Skeletal muscle satellite cell (primary cell): ENCODE data around the gene TSPAN4.

Source experiments
- H3K27me3 ChIP-seq: 2 replicates; pipeline ENCODE4 v1.7.0; 2013; ENCODE audit warnings: low read length; ENCODE audit not compliant: control insufficient read depth, insufficient read depth
- H3K36me3 ChIP-seq: 2 replicates; pipeline ENCODE4 v1.7.0; 2013; ENCODE audit warnings: mild to moderate bottlenecking, control low read depth, low read length; ENCODE audit not compliant: insufficient read depth
- H3K4me1 ChIP-seq: 2 replicates; pipeline ENCODE4 v1.7.0; 2013; ENCODE audit warnings: low read length; ENCODE audit not compliant: control insufficient read depth, insufficient read depth
- H3K4me2 ChIP-seq: 2 replicates; pipeline ENCODE4 v1.7.0; 2013; ENCODE audit warnings: mild to moderate bottlenecking, low read length
- H3K4me3 ChIP-seq: 2 replicates; pipeline ENCODE4 v1.7.0; 2013; ENCODE audit warnings: low read length
- H3K9ac ChIP-seq: 2 replicates; pipeline ENCODE4 v1.7.0; 2013; ENCODE audit warnings: mild to moderate bottlenecking, low read depth, low read length, moderate library complexity
- H3K9me3 ChIP-seq: replicated peaks from 2 replicates; pipeline ENCODE4 v1.7.0; 2013; ENCODE audit warnings: mild to moderate bottlenecking, control low read depth, low read length

The TSPAN4 gene

GRCh38 chr11:820655-821511, 21.8 kb upstream of the TSPAN4 start:
- Histone ChIP-seq H3K4me2 (peak overlapping the region; percentile 99), H3K9me3 (no peaks in the 10 kb centered on the region), H3K4me1 (peaks cover 41% of the 10 kb centered on the region), H3K27me3 (no peaks in the 10 kb centered on the region), H3K4me3 (peak overlapping the region; percentile 97), H3K9ac (peak overlapping the region; percentile 96), H3K36me3 (peaks cover 33% of the 10 kb centered on the region)

GRCh38 chr11:821512-822371, 20.9 kb upstream of the TSPAN4 start:
- Histone ChIP-seq H3K4me3 (peak overlapping the region; percentile 97), H3K4me2 (peak overlapping the region; percentile 99), H3K27me3 (no peaks in the 10 kb centered on the region), H3K9me3 (no peaks in the 10 kb centered on the region), H3K36me3 (peaks cover 33% of the 10 kb centered on the region), H3K4me1 (peaks cover 42% of the 10 kb centered on the region), H3K9ac (peak overlapping the region; percentile 96)

- Histone ChIP-seq H3K4me2 (no peak overlapping the region), H3K4me1 (peaks cover 49% of the 10 kb centered on the region), H3K9me3 (no peaks in the 10 kb centered on the region), H3K27me3 (peaks cover 2% of the 10 kb centered on the region), H3K36me3 (peaks cover 33% of the 10 kb centered on the region), H3K4me3 (no peak overlapping the region), H3K9ac (no peak overlapping the region)
Measured at GRCh38 chr11:823441-824291, 19.0 kb upstream of the TSPAN4 start.

- Histone ChIP-seq H3K9ac (no peak overlapping the region), H3K4me2 (no peak overlapping the region), H3K36me3 (peaks cover 33% of the 10 kb centered on the region), H3K27me3 (peaks cover 2% of the 10 kb centered on the region), H3K4me3 (no peak overlapping the region), H3K9me3 (no peaks in the 10 kb centered on the region), H3K4me1 (peaks cover 51% of the 10 kb centered on the region)
Measured at GRCh38 chr11:824292-824880, 18.3 kb upstream of the TSPAN4 start.

GRCh38 chr11:824942-825341, 17.7 kb upstream of the TSPAN4 start:
- peaks cover 56% of the 10 kb centered on the region for H3K4me1 ChIP-seq
- H3K4me3 ChIP-seq, result no peak overlapping the region
- peaks cover 33% of the 10 kb centered on the region for H3K36me3 ChIP-seq
- no peak overlapping the region for H3K9ac ChIP-seq
- no peak overlapping the region for H3K4me2 ChIP-seq
- peaks cover 2% of the 10 kb centered on the region for H3K27me3 ChIP-seq
- H3K9me3 ChIP-seq, result no peaks in the 10 kb centered on the region

GRCh38 chr11:825366-826226, 17.1 kb upstream of the TSPAN4 start:
- Histone ChIP-seq H3K27me3 (peaks cover 2% of the 10 kb centered on the region), H3K36me3 (peaks cover 33% of the 10 kb centered on the region), H3K4me3 (no peak overlapping the region), H3K9ac (no peak overlapping the region), H3K9me3 (no peaks in the 10 kb centered on the region), H3K4me1 (peaks cover 59% of the 10 kb centered on the region), H3K4me2 (no peak overlapping the region)

GRCh38 chr11:826227-826621, 16.4 kb upstream of the TSPAN4 start:
- H3K27me3 ChIP-seq, result peaks cover 2% of the 10 kb centered on the region
- peaks cover 33% of the 10 kb centered on the region for H3K36me3 ChIP-seq
- no peak overlapping the region for H3K9ac ChIP-seq
- H3K9me3 ChIP-seq, result no peaks in the 10 kb centered on the region
- H3K4me1 ChIP-seq, result peaks cover 59% of the 10 kb centered on the region
- no peak overlapping the region for H3K4me3 ChIP-seq
- H3K4me2 ChIP-seq, result no peak overlapping the region

GRCh38 chr11:826836-827145, 15.9 kb upstream of the TSPAN4 start:
- H3K4me1 ChIP-seq, result peaks cover 59% of the 10 kb centered on the region
- H3K36me3 ChIP-seq, result peaks cover 28% of the 10 kb centered on the region
- H3K9ac ChIP-seq, result no peak overlapping the region
- peaks cover 2% of the 10 kb centered on the region for H3K27me3 ChIP-seq
- H3K4me2 ChIP-seq, result peak overlapping the region; percentile 58
- H3K4me3 ChIP-seq, result no peak overlapping the region
- H3K9me3 ChIP-seq, result no peaks in the 10 kb centered on the region

- Histone ChIP-seq H3K4me1 (peaks cover 59% of the 10 kb centered on the region), H3K9me3 (no peaks in the 10 kb centered on the region), H3K27me3 (peaks cover 2% of the 10 kb centered on the region), H3K4me2 (peak overlapping the region; percentile 58), H3K9ac (no peak overlapping the region), H3K4me3 (peak overlapping the region; percentile 30), H3K36me3 (peaks cover 23% of the 10 kb centered on the region)
Measured at GRCh38 chr11:827146-827896, 15.3 kb upstream of the TSPAN4 start.

- peaks cover 21% of the 10 kb centered on the region for H3K36me3 ChIP-seq
- H3K9ac ChIP-seq, result no peak within 1 kb of the TSS
- no peaks in the 10 kb centered on the region for H3K9me3 ChIP-seq
- H3K4me3 ChIP-seq, result peak within 1 kb of the TSS; percentile 30
- peaks cover 59% of the 10 kb centered on the region for H3K4me1 ChIP-seq
- peaks cover 2% of the 10 kb centered on the region for H3K27me3 ChIP-seq
- peak within 1 kb of the TSS; percentile 58 for H3K4me2 ChIP-seq
Measured at GRCh38 chr11:827897-828192, 14.8 kb upstream of the TSPAN4 start, which contains the start of gene CRACR2B. TSS of gene CRACR2B (plus strand) at chr11:827919. CDS start at chr11:828608, 689 bp downstream.
